Measurements from ENCODE around the gene CCN6. TPM values are rescaled to one million over a fixed set of nuclear protein-coding genes. Genes with fewer than 3 reads are reported as not detected.

Gene CCN6
- total RNA-seq, result not detected
- long read RNA-seq, donor 1, result 0 reads
- long read RNA-seq, donor 2, result 0 reads

- no peak for DNase-seq (ENCODE audit: low spot score)
- intact Hi-C loops (cut with DNase I), result no loop called here
These were observed at the start of gene CCN6 for GRCh38 chr6:112054001-112054400. CCN6 (plus strand) TSS chr6:112054104; CDS start chr6:112054358, 254 bp downstream.

- no peak for DNase-seq (ENCODE audit: low spot score)
- intact Hi-C loops (cut with DNase I), result no loop called here
These were observed 49.5 kb upstream of the CCN6 start for GRCh38 chr6:112004201-112005012.

- no peak for DNase-seq (ENCODE audit: low spot score)
- intact Hi-C loops (cut with DNase I), result no loop called here
These were observed 48.9 kb upstream of the CCN6 start for GRCh38 chr6:112005013-112005371.

GRCh38 chr6:112007254-112007653, 46.6 kb upstream of the CCN6 start:
- no peak for DNase-seq (ENCODE audit: low spot score)
- intact Hi-C loops (cut with DNase I), result no loop called here

GRCh38 chr6:112007805-112008204, 46.1 kb upstream of the CCN6 start:
- intact Hi-C loops (cut with DNase I), result no loop called here
- DNase-seq (ENCODE audit: low spot score), result peak; percentile 84

- DNase-seq (ENCODE audit: low spot score), result no peak
- intact Hi-C loops (cut with DNase I), result no loop called here
These were observed 45.4 kb upstream of the CCN6 start for GRCh38 chr6:112008482-112008881.

GRCh38 chr6:112010328-112010727, 43.6 kb upstream of the CCN6 start:
- intact Hi-C loops (cut with DNase I), result no loop called here

GRCh38 chr6:112013051-112013450, 40.9 kb upstream of the CCN6 start:
- intact Hi-C loops (cut with DNase I), result no loop called here
- DNase-seq (ENCODE audit: low spot score), result no peak

More at GRCh38 chr6:112010328-112010727, 43.6 kb upstream of the CCN6 start:
- no peak for DNase-seq (ENCODE audit: low spot score)

GRCh38 chr6:112014483-112014882, 39.4 kb upstream of the CCN6 start:
- intact Hi-C loops (cut with DNase I), result no loop called here
- no peak for DNase-seq (ENCODE audit: low spot score)

- DNase-seq (ENCODE audit: low spot score), result no peak
- intact Hi-C loops (cut with DNase I), result no loop called here
These were observed 38.2 kb upstream of the CCN6 start for GRCh38 chr6:112015725-112016124.

GRCh38 chr6:112016320-112016719, 37.6 kb upstream of the CCN6 start:
- DNase-seq (ENCODE audit: low spot score), result peak; percentile 82
- intact Hi-C loops (cut with DNase I), result no loop called here

GRCh38 chr6:112017169-112017568, 36.7 kb upstream of the CCN6 start:
- DNase-seq (ENCODE audit: low spot score), result no peak
- intact Hi-C loops (cut with DNase I), result no loop called here

GRCh38 chr6:112017760-112018537, 36.0 kb upstream of the CCN6 start:
- intact Hi-C loops (cut with DNase I), result no loop called here
- DNase-seq (ENCODE audit: low spot score), result no peak

GRCh38 chr6:112018619-112019416, 35.1 kb upstream of the CCN6 start:
- DNase-seq (ENCODE audit: low spot score), result peak; percentile 83

GRCh38 chr6:112019589-112019988, 34.3 kb upstream of the CCN6 start:
- intact Hi-C loops (cut with DNase I), result no loop called here

More at GRCh38 chr6:112018619-112019416, 35.1 kb upstream of the CCN6 start:
- intact Hi-C loops (cut with DNase I), result no loop called here

GRCh38 chr6:112021691-112022310, 32.1 kb upstream of the CCN6 start:
- DNase-seq (ENCODE audit: low spot score), result no peak
- intact Hi-C loops (cut with DNase I), result no loop called here

More at GRCh38 chr6:112019589-112019988, 34.3 kb upstream of the CCN6 start:
- no peak for DNase-seq (ENCODE audit: low spot score)

- intact Hi-C loops (cut with DNase I), result no loop called here
- DNase-seq (ENCODE audit: low spot score), result no peak
These were observed 31.2 kb upstream of the CCN6 start for GRCh38 chr6:112022749-112023148.

- no peak for DNase-seq (ENCODE audit: low spot score)
- intact Hi-C loops (cut with DNase I), result no loop called here
These were observed 29.4 kb upstream of the CCN6 start for GRCh38 chr6:112024464-112024863.

GRCh38 chr6:112026933-112027332, 27.0 kb upstream of the CCN6 start:
- intact Hi-C loops (cut with DNase I), result no loop called here
- DNase-seq (ENCODE audit: low spot score), result no peak

Measured in posterior vena cava (tissue), 2 donors.